ENCODE measurements around the gene YWHAG.

Gene YWHAG

DNA sequence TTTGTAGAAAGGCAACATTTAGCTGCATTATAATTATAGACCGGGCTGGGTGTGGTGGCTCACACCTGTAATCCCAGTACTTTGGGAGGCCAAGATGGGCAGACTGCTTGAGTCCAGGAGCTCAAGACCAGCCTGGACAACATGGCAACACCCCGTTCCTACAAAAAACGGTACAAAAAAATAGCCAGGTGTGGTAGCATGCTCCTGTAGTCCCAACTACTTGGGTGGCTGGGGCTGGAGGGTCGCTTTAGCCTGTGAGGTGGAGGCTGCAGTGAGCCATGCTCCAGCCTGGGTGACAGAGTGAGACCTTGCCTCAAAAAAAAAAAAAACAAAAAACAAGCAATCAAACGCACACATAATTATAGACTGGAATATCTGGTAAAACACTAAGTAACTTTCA lies 5.0 kb downstream of the YWHAG start:
- no peak overlapping the region for H3K27ac ChIP-seq
- no peak for TF ChIP-seq CTCF (conservative IDR thresholded peaks at IDR 0.05)

DNA sequence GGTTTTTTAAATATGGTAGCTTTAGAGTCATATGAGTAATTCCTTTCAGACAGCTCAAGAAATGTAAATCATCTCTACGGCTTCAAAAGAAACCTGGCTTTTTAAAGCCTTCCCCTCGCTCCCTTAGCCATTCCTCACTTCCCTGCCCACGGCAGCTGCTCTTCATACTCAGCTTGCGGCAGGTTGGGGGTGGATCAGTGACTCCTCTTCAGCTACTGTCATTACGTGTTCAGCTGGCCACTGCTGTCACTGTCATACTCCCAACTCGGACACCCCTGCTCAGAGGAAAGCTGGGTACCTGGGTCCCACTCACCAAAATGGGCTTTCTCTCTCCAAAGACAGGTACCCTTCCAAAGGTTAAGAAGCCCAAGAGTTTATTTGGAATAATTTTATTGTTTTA lies 6.6 kb downstream of the YWHAG start:
- TF ChIP-seq CTCF (conservative IDR thresholded peaks at IDR 0.05) = no peak
- H3K27ac ChIP-seq = no peak overlapping the region

GRCh38 chr7:76351372-76351771 lies 7.4 kb downstream of the YWHAG start:
- TF ChIP-seq CTCF (conservative IDR thresholded peaks at IDR 0.05) = no peak
- H3K27ac ChIP-seq = no peak overlapping the region

DNA sequence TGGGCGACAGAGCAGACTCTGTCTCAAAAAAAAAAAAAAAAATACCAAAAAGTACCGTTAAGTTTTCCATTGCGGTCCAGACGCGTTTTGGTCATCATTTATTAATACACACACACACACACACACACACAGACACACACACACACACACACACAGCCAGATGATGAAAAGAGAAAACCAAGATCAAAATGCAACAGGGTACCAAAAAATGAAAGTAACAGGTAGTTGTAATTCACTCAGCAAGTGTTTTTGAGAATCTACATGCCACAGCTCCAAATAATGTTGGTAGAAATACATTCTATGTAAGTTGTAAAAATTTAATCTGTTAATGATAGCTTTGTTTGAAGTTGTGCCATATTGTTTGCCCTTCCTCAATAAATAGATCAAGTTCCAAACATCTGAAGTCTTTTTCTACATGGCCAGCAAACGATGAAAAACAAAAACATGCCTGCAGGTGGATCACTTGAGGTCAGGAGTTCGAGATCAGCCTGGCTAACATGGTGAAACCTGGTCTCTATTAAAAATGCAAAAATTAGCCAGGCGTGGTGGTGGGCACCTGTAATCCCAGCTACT lies 9.4 kb downstream of the YWHAG start:
- TF ChIP-seq CTCF (conservative IDR thresholded peaks at IDR 0.05) = no peak
- H3K27ac ChIP-seq = peak overlapping the region; percentile 59

- no peak overlapping the region for H3K27ac ChIP-seq
- TF ChIP-seq CTCF (conservative IDR thresholded peaks at IDR 0.05) = no peak
These were observed 11.1 kb downstream of the YWHAG start for GRCh38 chr7:76347710-76348109.

GRCh38 chr7:76346778-76347177 lies 12.0 kb downstream of the YWHAG start:
- TF ChIP-seq CTCF (conservative IDR thresholded peaks at IDR 0.05) = no peak
- H3K27ac ChIP-seq = no peak overlapping the region

- TF ChIP-seq CTCF (conservative IDR thresholded peaks at IDR 0.05) = no peak
- H3K27ac ChIP-seq = no peak overlapping the region
These were observed 12.7 kb downstream of the YWHAG start for GRCh38 chr7:76346097-76346496.
